HFF-Myc (cell line): ENCODE measurements around the gene GSS.

Experiments used
- DNase-seq: peaks from one replicate; pipeline ENCODE4 v3.0.0-alpha.2; 2011; ENCODE audit warnings: low read depth; ENCODE audit errors: extremely low read depth
- H3K4me3 ChIP-seq: replicated peaks from 2 replicates; pipeline ENCODE4 v1.5.1; 2011; ENCODE audit warnings: low read depth, mild to moderate bottlenecking, control low read depth, low read length
- CTCF ChIP-seq: IDR thresholded peaks from 2 replicates; pipeline ENCODE4 v1.5.1; 2012; ENCODE audit warnings: mild to moderate bottlenecking, low read depth, low read length, control low read depth; ENCODE audit errors: missing control alignments

The GSS gene

GRCh38 chr20:34993941-34994508 is 38.4 kb upstream of the GSS start:
- no peak for DNase-seq
- no peak for TF ChIP-seq CTCF
- no peak overlapping the region for H3K4me3 ChIP-seq

GRCh38 chr20:34992751-34993417 is 37.3 kb upstream of the GSS start:
- DNase-seq: no peak
- H3K4me3 ChIP-seq: no peak overlapping the region
- no peak for TF ChIP-seq CTCF

GRCh38 chr20:34990661-34991214 is 35.1 kb upstream of the GSS start:
- no peak for TF ChIP-seq CTCF
- H3K4me3 ChIP-seq: no peak overlapping the region
- DNase-seq: no peak

GRCh38 chr20:34990231-34990630 is 34.6 kb upstream of the GSS start:
- no peak overlapping the region for H3K4me3 ChIP-seq
- no peak for TF ChIP-seq CTCF
- no peak for DNase-seq

- H3K4me3 ChIP-seq: no peak overlapping the region
- DNase-seq: no peak
- no peak for TF ChIP-seq CTCF
These were observed 34.1 kb upstream of the GSS start for GRCh38 chr20:34989670-34990069.

- no peak for TF ChIP-seq CTCF
- H3K4me3 ChIP-seq: no peak overlapping the region
- DNase-seq: no peak
These were observed 33.5 kb upstream of the GSS start for GRCh38 chr20:34989118-34989517.

- no peak for DNase-seq
- no peak overlapping the region for H3K4me3 ChIP-seq
- no peak for TF ChIP-seq CTCF
These were observed 32.6 kb upstream of the GSS start for GRCh38 chr20:34988191-34988540.
